Activated CD8-positive, alpha-beta T cell treated with anti-CD3 and anti-CD28 coated beads for 36 hours (primary cell): ENCODE measurements around the gene SRSF2. TPM values are rescaled to one million over a fixed set of nuclear protein-coding genes. Genes with fewer than 3 reads are reported as not detected.

Experiments used
- ATAC-seq: fragments of 200-7000 bp; cut with Tn5 transposase; one replicate; pipeline ENCODE4 v1.10.0; 2021; ENCODE audit warnings: mild to moderate bottlenecking, moderate library complexity
- CTCF ChIA-PET: fragments of 350-600 bp; sonication (Branson Sonifier 250); formaldehyde crosslinking; loops from one replicate; lab custom pipeline; 2021; ENCODE audit warnings: antibody characterized with exemption; lab: Charles Lee
- POLR2A ChIA-PET: fragments of 350-600 bp; sonication (Branson Sonifier 250); formaldehyde crosslinking; loops from one replicate; lab custom pipeline; 2021; ENCODE audit warnings: antibody characterized with exemption; lab: Charles Lee
- DNase-seq: peaks from one replicate; pipeline ENCODE4 v3.0.0-alpha.2; 2020
- H3K27ac Mint-ChIP-seq: one replicate; pipeline ENCODE4 v1.8.0; 2021; ENCODE audit warnings: mild to moderate bottlenecking, mixed read lengths
- H3K27me3 Mint-ChIP-seq: one replicate; pipeline ENCODE4 v1.8.0; 2021; ENCODE audit warnings: mixed read lengths
- H3K36me3 Mint-ChIP-seq: one replicate; pipeline ENCODE4 v1.8.0; 2021; ENCODE audit warnings: low read depth, mixed read lengths
- H3K4me1 Mint-ChIP-seq: one replicate; pipeline ENCODE4 v1.8.0; 2021; ENCODE audit warnings: low read depth, mixed read lengths
- H3K4me3 Mint-ChIP-seq: one replicate; pipeline ENCODE4 v1.8.0; 2021; ENCODE audit warnings: mild to moderate bottlenecking, moderate library complexity, mixed read lengths
- H3K9me3 Mint-ChIP-seq: one replicate; pipeline ENCODE4 v1.8.0; 2021; ENCODE audit warnings: mixed read lengths
- CTCF ChIP-seq: fragments of 200-600 bp; IDR thresholded peaks from one replicate; pipeline ENCODE4 v1.8.0; 2022; ENCODE audit warnings: antibody characterized with exemption, mild to moderate bottlenecking
- intact Hi-C: fragments of 100-400 bp; cut with micrococcal nuclease; formaldehyde crosslinking; loops from one replicate; pipeline ENCODE4 v1.10.0; 2022
- total RNA-seq, 2 experiments: library from RNA; stranded (reverse); gene quantifications; one replicate each; pipeline ENCODE4 v1.2.3, GENCODE V29; 2021

Gene SRSF2
- total RNA-seq, 2 experiments from 2014 or later: 344 to 364 TPM

- Mint-ChIP-seq H3K27ac (peak overlapping the region; percentile 90), H3K4me1 (peaks cover 18% of the 10 kb centered on the region), H3K9me3 (no peaks in the 10 kb centered on the region), H3K4me3 (peak overlapping the region; percentile 75), H3K27me3 (no peaks in the 10 kb centered on the region), H3K36me3 (peaks cover 15% of the 10 kb centered on the region)
- DNase-seq (no peak), ATAC-seq (peak; percentile 82)
- ChIA-PET POLR2A (interaction anchor here (0.6 to 3.2 kb wide), 9 partner anchors 10 to 375 kb away, joined by 3 to 38 read pairs (median 4); partner anchors contain the start of genes METTL23, MFSD11 and SRSF2), CTCF (no interaction called here)
- TF ChIP-seq CTCF: no peak
- intact Hi-C loops: no loop called here
These were observed 16.2 kb upstream of the SRSF2 start for GRCh38 chr17:76753061-76753961.

- POLR2A ChIA-PET: interaction anchor here (1.0 to 3.2 kb wide), 5 partner anchors 9 to 185 kb away, joined by 3 to 38 read pairs (median 5); partner anchors contain the start of genes MFSD11 and SRSF2
- H3K4me3 Mint-ChIP-seq: peak overlapping the region; percentile 17
- TF ChIP-seq CTCF: no peak
- H3K36me3 Mint-ChIP-seq: peaks cover 10% of the 10 kb centered on the region
- DNase-seq (no peak), ATAC-seq (peak; percentile 48)
- no peaks in the 10 kb centered on the region for H3K27me3 Mint-ChIP-seq
- intact Hi-C loops: no loop called here
- peaks cover 18% of the 10 kb centered on the region for H3K4me1 Mint-ChIP-seq
- H3K9me3 Mint-ChIP-seq: no peaks in the 10 kb centered on the region
- H3K27ac Mint-ChIP-seq: peak overlapping the region; percentile 83
- CTCF ChIA-PET: no interaction called here
These were observed 14.9 kb upstream of the SRSF2 start for GRCh38 chr17:76752006-76752405.

GRCh38 chr17:76751416-76751993 is 14.4 kb upstream of the SRSF2 start:
- CTCF ChIA-PET: no interaction called here
- no peak overlapping the region for H3K27ac Mint-ChIP-seq
- POLR2A ChIA-PET: interaction anchor here (1.0 to 3.2 kb wide), 4 partner anchors 8 to 185 kb away, joined by 4 to 38 read pairs (median 12); partner anchors contain the start of genes MFSD11 and SRSF2

GRCh38 chr17:76748657-76749056 is 11.5 kb upstream of the SRSF2 start:
- DNase-seq (no peak), ATAC-seq (no peak)
- ChIA-PET POLR2A (interaction anchor here (0.7 to 3.0 kb wide), 5 partner anchors 12 to 375 kb away, joined by 3 to 11 read pairs (median 3); partner anchors contain the start of gene SRSF2), CTCF (no interaction called here)
- no peak overlapping the region for H3K27ac Mint-ChIP-seq
- peaks cover 21% of the 10 kb centered on the region for H3K4me1 Mint-ChIP-seq
- intact Hi-C loops: no loop called here
- no peaks in the 10 kb centered on the region for H3K9me3 Mint-ChIP-seq
- no peaks in the 10 kb centered on the region for H3K27me3 Mint-ChIP-seq
- no peak for TF ChIP-seq CTCF
- peaks cover 22% of the 10 kb centered on the region for H3K36me3 Mint-ChIP-seq
- no peak overlapping the region for H3K4me3 Mint-ChIP-seq

More at GRCh38 chr17:76751416-76751993, 14.4 kb upstream of the SRSF2 start:
- ATAC-seq (no peak), DNase-seq (no peak)
- intact Hi-C loops: no loop called here
- Mint-ChIP-seq H3K27me3 (no peaks in the 10 kb centered on the region), H3K4me1 (peaks cover 18% of the 10 kb centered on the region), H3K36me3 (peaks cover 15% of the 10 kb centered on the region), H3K9me3 (no peaks in the 10 kb centered on the region), H3K4me3 (no peak overlapping the region)
- TF ChIP-seq CTCF: no peak
